K562 (cell line): ENCODE measurements around the gene LDB2. TPM values are rescaled to one million over a fixed set of nuclear protein-coding genes. Genes with fewer than 3 reads are reported as not detected.

Experiments
- ATAC-seq: fragments of 200-7000 bp; cut with Tn5 transposase; 3 replicates; pipeline ENCODE4 v1.9.1; 2020; ENCODE audit warnings: moderate library complexity
- BruUV-seq: library from RNA; stranded (reverse); fragments of 400-500 nt; replicated peaks from 2 replicates; lab custom pipeline; 2021; lab: Mats Ljungman, UMichigan
- CTCF ChIA-PET: fragments of 300-600 bp; formaldehyde crosslinking; extraction: SDS; loops from one replicate; lab custom pipeline; 2021; ENCODE audit warnings: low intra/inter-chr PET ratio; lab: Yijun Ruan, JAX
- POLR2A ChIA-PET: fragments of 300-600, 350-650 bp; sonication (Branson Sonifier 250); formaldehyde crosslinking; extraction: SDS; loops from one replicate; lab custom pipeline; 2021; ENCODE audit warnings: antibody characterized with exemption, inconsistent platforms; lab: Yijun Ruan, JAX
- DNase-seq, 4 experiments: peaks; one replicate each; pipeline versions ENCODE4 v3.0.0 to v3.0.0-alpha.2; 2011 to 2018; ENCODE audit warnings: low spot score in 3 of 4, mixed read lengths in 3 of 4; ENCODE audit errors: extremely low read depth in 1 of 4
- FAIRE-seq: peaks from 2 replicates; lab custom pipeline; 2011; peaks lifted over from hg19 to GRCh38; lab: Jason Lieb, UNC
- H2AFZ ChIP-seq: 2 replicates; pipeline ENCODE4 v1.6.0; 2011; ENCODE audit warnings: low read depth, low read length, control low read depth, inconsistent platforms
- H3K27ac ChIP-seq: fragments of 200-600 bp; 3 replicates; pipeline ENCODE4 v1.8.0; 2011; ENCODE audit warnings: low read depth, mild to moderate bottlenecking, control low read depth, inconsistent platforms, low read length, moderate library complexity, mixed read lengths; ENCODE audit errors: extremely low read depth
- H3K27me3 ChIP-seq, 2 experiments: fragments of 300-600 bp in 1 of 2; 2 replicates in 1 of 2; 3 replicates in 1 of 2; pipeline versions ENCODE4 v1.6.0 to v1.8.0; 2011; ENCODE audit warnings: inconsistent platforms in 2 of 2, low read length in 2 of 2, mild to moderate bottlenecking in 1 of 2, mixed read lengths in 1 of 2, moderate library complexity in 1 of 2; ENCODE audit not compliant: control insufficient read depth in 2 of 2, insufficient read depth in 2 of 2
- H3K36me3 ChIP-seq: fragments of 300-600 bp; 3 replicates; pipeline ENCODE4 v1.8.0; 2011; ENCODE audit warnings: mild to moderate bottlenecking, low read length, inconsistent platforms; ENCODE audit not compliant: control insufficient read depth, insufficient read depth
- H3K4me1 ChIP-seq, 2 experiments: fragments of 200-600 bp in 1 of 2; replicated peaks in 1 of 2; 2 replicates in 1 of 2; 3 replicates in 1 of 2; pipeline versions ENCODE4 v1.5.1 to v1.8.0; 2011; ENCODE audit warnings: inconsistent platforms in 2 of 2, low read length in 2 of 2, mild to moderate bottlenecking in 1 of 2, mixed read lengths in 1 of 2, moderate library complexity in 1 of 2; ENCODE audit not compliant: control insufficient read depth in 2 of 2, insufficient read depth in 2 of 2
- H3K4me2 ChIP-seq: 2 replicates; pipeline ENCODE4 v1.6.1; 2011; ENCODE audit warnings: low read length, control low read depth, inconsistent platforms, mixed read lengths; ENCODE audit not compliant: insufficient read depth
- H3K4me3 ChIP-seq: fragments of 200-600 bp; sonication (generic), shearing (Covaris generic); 2 replicates; pipeline ENCODE4 v1.5.1; 2016; ENCODE audit warnings: control low read depth, inconsistent platforms
- H3K79me2 ChIP-seq: fragments of 200-600 bp; 3 replicates; pipeline ENCODE4 v1.8.0; 2011; ENCODE audit warnings: low read length, inconsistent platforms; ENCODE audit not compliant: control insufficient read depth, insufficient read depth
- H3K9ac ChIP-seq, 2 experiments: 2 replicates each; pipeline versions ENCODE4 v1.6.0 to v1.6.1; 2011; ENCODE audit warnings: low read depth in 2 of 2, low read length in 2 of 2, control low read depth in 1 of 2, inconsistent platforms in 1 of 2, mild to moderate bottlenecking in 1 of 2, mixed read lengths in 1 of 2; ENCODE audit not compliant: insufficient read depth in 1 of 2
- H3K9me1 ChIP-seq: one replicate; pipeline ENCODE4 v1.6.0; 2011; ENCODE audit warnings: inconsistent platforms, mild to moderate bottlenecking, low read length, moderate library complexity; ENCODE audit not compliant: control insufficient read depth, insufficient read depth
- H3K9me3 ChIP-seq: replicated peaks from 2 replicates; pipeline ENCODE4 v1.5.1; 2011; ENCODE audit warnings: low read depth, low read length, inconsistent platforms; ENCODE audit not compliant: control insufficient read depth, insufficient read depth
- H4K20me1 ChIP-seq: replicated peaks from 2 replicates; pipeline ENCODE4 v1.6.1; 2011; ENCODE audit warnings: low read length, inconsistent platforms, mixed read lengths; ENCODE audit not compliant: control insufficient read depth, insufficient read depth
- ARHGAP35 ChIP-seq: fragments of 450-650 bp; IDR thresholded peaks from 2 replicates; pipeline ENCODE4 v1.6.1; 2018; ENCODE audit not compliant: partially characterized antibody
- ARNT ChIP-seq, 2 experiments: fragments of 450-650 bp; IDR thresholded peaks; 2 replicates each; pipeline ENCODE4 v1.6.1; 2016; ENCODE audit warnings: mild to moderate bottlenecking in 1 of 2
- CEBPG ChIP-seq, 3 experiments: fragments of 200-800 bp in 1 of 3; sonication (Bioruptor generic) in 1 of 3; sonication (generic) in 1 of 3; formaldehyde crosslinking in 1 of 3; IDR thresholded peaks in 2 of 3; conservative IDR thresholded peaks in 1 of 3; 2 replicates each; pipeline versions ENCODE4 v1.6.1 to v1.8.0; 2016 to 2022; ENCODE audit warnings: missing compliant biosample characterization in 2 of 3, missing genetic modification characterization in 2 of 3, mild to moderate bottlenecking in 1 of 3, missing genetic modification reagents in 1 of 3
- FOXK1 ChIP-seq: sonication (generic); formaldehyde crosslinking; IDR thresholded peaks from 2 replicates; pipeline ENCODE4 v1.8.0; 2022; ENCODE audit warnings: missing genetic modification reagents, mild to moderate bottlenecking, borderline replicate concordance
- HNRNPH1 ChIP-seq: fragments of 200-400 bp; formaldehyde crosslinking; optimal IDR thresholded peaks from 2 replicates; pipeline ENCODE3; 2017; ENCODE audit warnings: low read depth, mild to moderate bottlenecking, low read length, moderate library complexity
- MTA2 ChIP-seq: fragments of 450-650 bp; IDR thresholded peaks from 2 replicates; pipeline ENCODE4 v1.6.1; 2016; ENCODE audit warnings: low read depth
- NFE2L1 ChIP-seq: fragments of 450-650 bp; IDR thresholded peaks from 2 replicates; pipeline ENCODE4 v1.6.1; 2016; ENCODE audit warnings: missing genetic modification characterization, low read depth, mild to moderate bottlenecking, missing compliant biosample characterization, moderate library complexity, borderline replicate concordance
- PHF21A ChIP-seq: fragments of 450-650 bp; IDR thresholded peaks from 2 replicates; pipeline ENCODE4 v1.6.1; 2017; ENCODE audit warnings: low read depth, borderline replicate concordance
- RNF219 ChIP-seq: fragments of 250-450 bp; sonication (Bioruptor Pico); IDR thresholded peaks from 2 replicates; pipeline ENCODE4 v1.5.0; 2022; ENCODE audit warnings: mild to moderate bottlenecking
- SRSF3 ChIP-seq: fragments of 200-400 bp; formaldehyde crosslinking; IDR thresholded peaks from 2 replicates; pipeline ENCODE4 v1.6.1; 2016; ENCODE audit warnings: mild to moderate bottlenecking, low read length, moderate library complexity; ENCODE audit not compliant: insufficient read depth
- ZNF146 ChIP-seq: IDR thresholded peaks from one replicate; pipeline ENCODE4 v1.6.1; 2018; ENCODE audit warnings: missing compliant biosample characterization; ENCODE audit not compliant: unreplicated experiment
- ZNF668 ChIP-seq: fragments of 250-450 bp; sonication (Bioruptor Pico); IDR thresholded peaks from 2 replicates; pipeline ENCODE4 v1.8.0; 2022; ENCODE audit warnings: mild to moderate bottlenecking, inconsistent platforms
- WGBS: fragments of 100-300 bp; shearing (Covaris generic); methylation state at CpG from one replicate; pipeline ENCODE4 v1.1.6; 2016; ENCODE audit warnings: low coverage, mixed read lengths; ENCODE audit not compliant: insufficient coverage; ENCODE audit errors: missing lambda C conversion rate; 5-methylcytosine and 5-hydroxymethylcytosine counted together
- in situ Hi-C: fragments of 300-500 bp; cut with MboI; formaldehyde crosslinking; loops from 4 replicates; pipeline ENCODE4 v1.15.0; 2018; ENCODE audit warnings: inconsistent platforms, mixed read lengths
- intact Hi-C: fragments of 100-400 bp; cut with micrococcal nuclease; formaldehyde crosslinking; loops from 2 replicates; pipeline ENCODE4 v1.14.2; 2022
- polyA plus RNA-seq, 8 experiments: library from polyadenylated mRNA; depleted of rRNA in 4 of 8; stranded (reverse) in 5 of 8; unstranded in 3 of 8; fragments of >200 nt; fragmentation: Nextera tagmentation in 2 of 8; fragmentation: Illumina TruSeq in 1 of 8; extraction: Ambion mirVana in 2 of 8; extraction: Trizol in 1 of 8; gene quantifications; 2 replicates each; pipeline versions ENCODE4 v1.2.1 to v1.2.3, GENCODE V29; 2011 to 2014; ENCODE audit warnings: inconsistent platforms in 1 of 8, missing spikeins in 1 of 8
- total RNA-seq, 7 experiments: library from RNA; depleted of rRNA in 6 of 7; stranded (reverse); fragments of >200 nt in 6 of 7; fragmentation: Illumina TruSeq in 2 of 7; extraction: Trizol in 2 of 7; gene quantifications; 2 replicates each; pipeline versions ENCODE4 v1.2.1 to v1.2.3, GENCODE V29; 2011 to 2021; ENCODE audit warnings: low replicate concordance in 1 of 7
- TF ChIP-seq, protein P1 (sequence below): sonication (generic); formaldehyde crosslinking; IDR thresholded peaks from 2 replicates; pipeline ENCODE4 v1.8.1; 2023; ENCODE audit warnings: mild to moderate bottlenecking, missing genetic modification reagents, moderate library complexity
- TF ChIP-seq, protein P2 (sequence below), 2 experiments: fragments of 250-450 bp in 1 of 2; fragments of 450-650 bp in 1 of 2; sonication (Bioruptor Pico) in 1 of 2; IDR thresholded peaks; 2 replicates each; pipeline versions ENCODE4 v1.6.1 to v1.8.0; 2016 to 2021; ENCODE audit warnings: mild to moderate bottlenecking in 2 of 2, moderate library complexity in 2 of 2, missing compliant biosample characterization in 1 of 2, missing genetic modification characterization in 1 of 2

LDB2 gene
- total and polyA plus RNA-seq, 9 of the 15 experiments (the other 6 are each of a cell fraction or from before 2014, with no cell fraction given): 0.10 to 0.20 TPM; not detected in 7

DNA sequence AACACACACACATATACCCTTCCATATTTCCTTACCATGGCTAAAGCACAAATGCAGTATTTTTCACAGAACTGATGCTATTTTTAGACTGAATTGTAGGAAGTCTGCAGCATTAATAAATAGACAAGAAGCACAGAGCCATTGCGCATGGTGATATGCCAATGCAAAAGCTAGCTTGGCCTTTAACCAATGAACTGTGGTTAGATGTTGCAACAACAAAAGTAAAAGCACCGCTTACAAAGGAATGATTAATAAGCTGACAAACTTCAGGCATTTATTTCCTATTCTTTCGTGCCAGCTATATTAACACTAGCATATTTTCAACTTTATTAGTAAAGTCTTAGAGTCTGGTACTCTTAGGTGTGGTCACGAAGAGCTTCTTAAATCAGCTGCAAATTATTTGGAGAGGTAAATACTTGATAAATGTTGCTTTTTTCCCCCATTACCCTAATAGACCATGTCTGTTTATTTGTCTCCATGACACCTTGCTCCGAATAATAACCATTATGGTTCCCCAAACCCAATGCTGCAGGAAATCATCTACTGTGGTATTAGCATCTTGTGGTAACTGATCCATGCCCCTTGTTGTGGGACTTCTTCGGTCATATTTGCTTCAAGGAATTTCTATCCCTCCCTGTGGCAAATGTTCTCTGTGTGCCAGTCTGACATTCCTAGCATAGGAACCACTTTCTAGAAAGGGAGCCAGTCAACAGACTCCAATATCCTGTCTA is 366.0 kb downstream of the LDB2 start:
- Histone ChIP-seq H3K27me3 (no peaks in the 10 kb centered on the region), H3K4me1 (no peaks in the 10 kb centered on the region), H3K27ac (no peak overlapping the region), H2AFZ (no peak overlapping the region), H3K36me3 (no peaks in the 10 kb centered on the region), H3K79me2 (no peaks in the 10 kb centered on the region), H3K9me3 (no peaks in the 10 kb centered on the region), H3K9ac (no peak overlapping the region), H3K4me3 (no peak overlapping the region), H3K9me1 (no peaks in the 10 kb centered on the region), H3K4me2 (no peak overlapping the region), H4K20me1 (no peaks in the 10 kb centered on the region)
- no TSS peak for BruUV-seq
- ATAC-seq: no peak
- WGBS: 1% methylated on average over 6 of the region's 6 CpGs
- FAIRE-seq: no peak
- no peak for DNase-seq
- ChIA-PET POLR2A (interaction anchor here (0.7 to 1.1 kb wide), 2 partner anchors 132 to 171 kb away, joined by 3 to 4 read pairs; no protein-coding TSS in a partner anchor), CTCF (no interaction called here)
- intact Hi-C loops (no loop called here), in situ Hi-C loops (no loop called here)
- no peak for TF ChIP-seq FOXK1 (CRISPR knock-in tag)
- TF ChIP-seq PHF21A: no peak
- no peak for TF ChIP-seq ZNF146 (CRISPR knock-in tag)
- no peak for TF ChIP-seq ARHGAP35
- TF ChIP-seq SRSF3: no peak
- TF ChIP-seq CEBPG (CRISPR knock-in tag; IDR thresholded peaks at IDR 0.05): no peak
- no peak for TF ChIP-seq CEBPG (tag; conservative IDR thresholded peaks at IDR 0.05 in 1 of 2, IDR thresholded peaks at IDR 0.05 in 1 of 2)
- no peak for TF ChIP-seq NFE2L1 (tag)
- no peak for TF ChIP-seq ZNF668
- no peak for TF ChIP-seq ARNT (IDR thresholded peaks at IDR 0.05)
- no peak for TF ChIP-seq HNRNPH1
- TF ChIP-seq, protein P1, sequence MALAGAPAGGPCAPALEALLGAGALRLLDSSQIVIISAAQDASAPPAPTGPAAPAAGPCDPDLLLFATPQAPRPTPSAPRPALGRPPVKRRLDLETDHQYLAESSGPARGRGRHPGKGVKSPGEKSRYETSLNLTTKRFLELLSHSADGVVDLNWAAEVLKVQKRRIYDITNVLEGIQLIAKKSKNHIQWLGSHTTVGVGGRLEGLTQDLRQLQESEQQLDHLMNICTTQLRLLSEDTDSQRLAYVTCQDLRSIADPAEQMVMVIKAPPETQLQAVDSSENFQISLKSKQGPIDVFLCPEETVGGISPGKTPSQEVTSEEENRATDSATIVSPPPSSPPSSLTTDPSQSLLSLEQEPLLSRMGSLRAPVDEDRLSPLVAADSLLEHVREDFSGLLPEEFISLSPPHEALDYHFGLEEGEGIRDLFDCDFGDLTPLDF (CRISPR knock-in tag): no peak
- TF ChIP-seq RNF219 (CRISPR knock-in tag): no peak
- TF ChIP-seq MTA2: no peak
- TF ChIP-seq, protein P2, sequence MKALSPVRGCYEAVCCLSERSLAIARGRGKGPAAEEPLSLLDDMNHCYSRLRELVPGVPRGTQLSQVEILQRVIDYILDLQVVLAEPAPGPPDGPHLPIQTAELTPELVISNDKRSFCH (CRISPR knock-in tag; IDR thresholded peaks at IDR 0.05): no peak
- TF ChIP-seq, protein P2 (tag; IDR thresholded peaks at IDR 0.05): no peak
